H9 (cell line): ENCODE results near the gene COPG1. TPM values are rescaled to one million over a fixed set of nuclear protein-coding genes. Genes with fewer than 3 reads are reported as not detected.
A peak's percentile ranks its signal among the peaks of the same experiment; 100 is the strongest.

ENCODE experiments used
- DNase-seq: peaks from one replicate; pipeline ENCODE4 v3.0.0-alpha.2; 2017
- H2AFZ ChIP-seq: one replicate; pipeline ENCODE4 v1.6.1; 2013; ENCODE audit warnings: mild to moderate bottlenecking, low read length, control low read depth, moderate library complexity
- H2AK5ac ChIP-seq: 2 replicates; pipeline ENCODE4 v1.6.1; 2013; ENCODE audit warnings: low read length, control low read depth, mixed read lengths; ENCODE audit not compliant: insufficient read length
- H2BK120ac ChIP-seq: one replicate; pipeline ENCODE4 v1.6.1; 2013; ENCODE audit warnings: low read depth, mild to moderate bottlenecking, low read length, control low read depth, inconsistent platforms; ENCODE audit not compliant: poor library complexity, severe bottlenecking
- H2BK12ac ChIP-seq: 2 replicates; pipeline ENCODE4 v1.6.1; 2013; ENCODE audit warnings: low read length, control low read depth, mixed read lengths, low read depth; ENCODE audit not compliant: insufficient read length
- H2BK15ac ChIP-seq: 2 replicates; pipeline ENCODE4 v1.6.1; 2013; ENCODE audit warnings: low read depth, low read length, control low read depth
- H2BK20ac ChIP-seq: one replicate; pipeline ENCODE4 v1.6.1; 2013; ENCODE audit warnings: low read depth, mild to moderate bottlenecking, low read length, control low read depth, inconsistent platforms; ENCODE audit not compliant: poor library complexity, severe bottlenecking
- H2BK5ac ChIP-seq: 2 replicates; pipeline ENCODE4 v1.6.1; 2013; ENCODE audit warnings: low read length, control low read depth, mixed read lengths; ENCODE audit not compliant: insufficient read length
- H3K14ac ChIP-seq: 2 replicates; pipeline ENCODE4 v1.6.1; 2013; ENCODE audit warnings: low read length, control low read depth; ENCODE audit not compliant: insufficient read depth
- H3K18ac ChIP-seq: 2 replicates; pipeline ENCODE4 v1.6.1; 2013; ENCODE audit warnings: low read depth, mild to moderate bottlenecking, mixed read lengths, low read length, control low read depth; ENCODE audit not compliant: insufficient read length
- H3K23ac ChIP-seq: 2 replicates; pipeline ENCODE4 v1.6.1; 2013; ENCODE audit warnings: low read length, control low read depth, mixed read lengths, low read depth; ENCODE audit not compliant: insufficient read length
- H3K23me2 ChIP-seq: 2 replicates; pipeline ENCODE4 v1.6.1; 2013; ENCODE audit warnings: low read depth, mild to moderate bottlenecking, mixed read lengths, low read length, control low read depth; ENCODE audit not compliant: insufficient read length, poor library complexity, severe bottlenecking
- H3K27ac ChIP-seq: 2 replicates; pipeline ENCODE4 v1.5.1; 2013; ENCODE audit warnings: low read length, control low read depth, mixed read lengths, low read depth; ENCODE audit not compliant: insufficient read length
- H3K27me3 ChIP-seq: 2 replicates; pipeline ENCODE4 v1.6.1; 2013; ENCODE audit warnings: low read length, control low read depth, inconsistent platforms; ENCODE audit not compliant: insufficient read depth
- H3K4ac ChIP-seq: 2 replicates; pipeline ENCODE4 v1.6.1; 2013; ENCODE audit warnings: low read depth, mild to moderate bottlenecking, control low read depth, inconsistent platforms, low read length, moderate library complexity
- H3K4me1 ChIP-seq: 2 replicates; pipeline ENCODE4 v1.6.1; 2013; ENCODE audit warnings: low read length, control low read depth, inconsistent platforms; ENCODE audit not compliant: insufficient read depth
- H3K4me2 ChIP-seq: 2 replicates; pipeline ENCODE4 v1.6.1; 2013; ENCODE audit warnings: low read length, control low read depth, mixed read lengths; ENCODE audit not compliant: insufficient read length, insufficient read depth
- H3K56ac ChIP-seq: 2 replicates; pipeline ENCODE4 v1.6.1; 2013; ENCODE audit warnings: low read depth, mild to moderate bottlenecking, mixed read lengths, low read length, control low read depth; ENCODE audit not compliant: insufficient read length
- H3K79me1 ChIP-seq: 2 replicates; pipeline ENCODE4 v1.6.1; 2013; ENCODE audit warnings: low read depth, mild to moderate bottlenecking, moderate library complexity, low read length, control low read depth, inconsistent platforms; ENCODE audit not compliant: insufficient read depth, poor library complexity, severe bottlenecking
- H3K79me2 ChIP-seq: 2 replicates; pipeline ENCODE4 v1.6.1; 2013; ENCODE audit warnings: low read length, control low read depth, inconsistent platforms; ENCODE audit not compliant: insufficient read depth
- H3K9ac ChIP-seq: 2 replicates; pipeline ENCODE4 v1.6.1; 2013; ENCODE audit warnings: low read length, control low read depth, mixed read lengths; ENCODE audit not compliant: insufficient read length; ENCODE audit errors: extremely low read depth
- H3K9me3 ChIP-seq: one replicate; pipeline ENCODE4 v1.6.1; 2013; ENCODE audit warnings: low read depth, low read length, inconsistent platforms; ENCODE audit not compliant: control insufficient read depth
- H3T11ph ChIP-seq: one replicate; pipeline ENCODE4 v1.6.1; 2013; ENCODE audit warnings: mild to moderate bottlenecking, low read length, control low read depth, inconsistent platforms
- H4K20me1 ChIP-seq: one replicate; pipeline ENCODE4 v1.6.1; 2013; ENCODE audit not compliant: control insufficient read depth, insufficient read length, insufficient read depth
- H4K5ac ChIP-seq: 2 replicates; pipeline ENCODE4 v1.6.1; 2013; ENCODE audit warnings: low read depth, mild to moderate bottlenecking, mixed read lengths, low read length, control low read depth; ENCODE audit not compliant: insufficient read length
- H4K8ac ChIP-seq: replicated peaks from 2 replicates; pipeline ENCODE4 v1.6.1; 2013; ENCODE audit warnings: low read length, control low read depth, mixed read lengths, low read depth; ENCODE audit not compliant: insufficient read length
- H4K91ac ChIP-seq: 2 replicates; pipeline ENCODE4 v1.6.1; 2013; ENCODE audit warnings: low read depth, mild to moderate bottlenecking, moderate library complexity, mixed read lengths, low read length, control low read depth; ENCODE audit not compliant: insufficient read length
- H3K27ac Mint-ChIP-seq, 3 experiments: 2 replicates in 2 of 3; 3 replicates in 1 of 3; pipeline ENCODE4 v1.8.0; 2020 to 2021; ENCODE audit warnings: mixed read lengths in 3 of 3, mild to moderate bottlenecking in 1 of 3, moderate library complexity in 1 of 3
- H3K27me3 Mint-ChIP-seq: 2 replicates; pipeline ENCODE4 v1.8.0; 2021; ENCODE audit warnings: low read depth, mild to moderate bottlenecking, moderate library complexity, mixed read lengths
- H3K36me3 Mint-ChIP-seq, 3 experiments: 2 replicates in 2 of 3; 3 replicates in 1 of 3; pipeline ENCODE4 v1.8.0; 2020 to 2021; ENCODE audit warnings: low read depth in 3 of 3, mixed read lengths in 3 of 3; ENCODE audit not compliant: insufficient read depth in 1 of 3
- H3K4me1 Mint-ChIP-seq, 2 experiments: 2 replicates each; pipeline ENCODE4 v1.8.0; 2020; ENCODE audit warnings: mixed read lengths in 2 of 2
- H3K4me3 Mint-ChIP-seq, 2 experiments: 2 replicates in 1 of 2; 3 replicates in 1 of 2; pipeline ENCODE4 v1.8.0; 2020 to 2021; ENCODE audit warnings: mild to moderate bottlenecking in 2 of 2, mixed read lengths in 2 of 2, moderate library complexity in 1 of 2
- H3K9me3 Mint-ChIP-seq, 2 experiments: 2 replicates in 1 of 2; 3 replicates in 1 of 2; pipeline ENCODE4 v1.8.0; 2020; ENCODE audit warnings: mild to moderate bottlenecking in 2 of 2, mixed read lengths in 2 of 2, moderate library complexity in 1 of 2
- WGBS: extraction: QIAGEN DNeasy Blood & Tissue Kit; methylation state at CpG from one replicate; pipeline ENCODE4 v1.1.7; 2013; ENCODE audit warnings: missing lambda C conversion rate, low lambda C conversion rate, mixed read lengths; ENCODE audit not compliant: insufficient read length; ENCODE audit errors: extremely low coverage; 5-methylcytosine and 5-hydroxymethylcytosine counted together
- total RNA-seq: library from RNA; stranded (reverse); gene quantifications from 2 replicates; pipeline ENCODE4 v1.2.1, GENCODE V29; 2021
- TF ChIP-seq, protein P1 (sequence below): fragments of 200-600 bp; sonication (generic); conservative IDR thresholded peaks from 3 replicates; pipeline ENCODE4 v1.8.0; 2021; ENCODE audit warnings: antibody characterized with exemption, mild to moderate bottlenecking

Gene COPG1
- total RNA-seq, 1 experiment from 2014 or later, result 147 TPM

DNA sequence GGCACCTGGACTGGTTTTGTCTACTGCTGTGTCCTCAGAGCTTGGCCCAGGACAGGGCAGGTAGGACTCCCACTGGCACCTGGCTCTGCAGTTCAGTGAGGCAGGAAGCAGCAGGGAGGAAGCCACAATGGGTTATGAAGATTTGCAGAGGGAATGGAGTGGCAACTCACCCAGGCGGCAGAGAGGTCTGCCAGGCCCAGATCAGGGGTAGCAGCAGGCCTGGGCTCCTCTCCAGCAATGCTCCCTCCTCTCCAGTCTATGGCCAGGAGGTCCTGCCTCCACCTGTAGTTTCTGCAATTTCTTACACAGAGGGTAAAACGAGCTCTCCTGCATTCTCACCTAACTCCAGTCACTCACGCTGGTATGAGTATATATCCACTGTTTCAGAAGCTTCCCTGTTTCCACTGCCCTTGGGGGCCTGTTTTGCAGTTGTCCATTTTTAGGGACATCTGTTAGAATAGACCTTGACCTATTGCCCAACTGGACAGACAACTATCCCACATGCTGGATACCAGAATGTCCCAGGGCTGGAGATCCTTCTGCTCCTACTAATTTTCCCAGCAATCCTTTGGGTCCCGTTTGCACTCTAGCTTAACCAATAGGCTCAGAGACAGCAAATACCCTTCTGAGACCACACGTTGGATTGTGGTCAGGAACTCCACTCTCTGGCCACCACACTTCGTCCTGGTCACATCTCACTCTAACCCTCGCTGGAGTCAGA lies 64.4 kb downstream of the COPG1 start:
- Histone ChIP-seq H3K27ac (no peak overlapping the region), H3K4me1 (no peaks in the 10 kb centered on the region), H3K4ac (no peak overlapping the region), H3K9ac (no peak overlapping the region), H4K20me1 (no peaks in the 10 kb centered on the region), H3T11ph (no peak overlapping the region), H3K9me3 (no peaks in the 10 kb centered on the region), H2BK12ac (no peak overlapping the region), H2BK5ac (no peak overlapping the region), H2AFZ (no peak overlapping the region), H3K56ac (no peak overlapping the region), H2BK120ac (no peak overlapping the region), H2AK5ac (no peak overlapping the region), H4K8ac (no peak overlapping the region), H3K23ac (no peak overlapping the region), H3K4me2 (peak overlapping the region; percentile 74), H3K18ac (no peak overlapping the region), H3K79me2 (no peaks in the 10 kb centered on the region), H2BK15ac (no peak overlapping the region), H3K23me2 (peaks cover 4% of the 10 kb centered on the region), H4K5ac (no peak overlapping the region), H3K14ac (no peak overlapping the region), H3K79me1 (no peaks in the 10 kb centered on the region), H4K91ac (no peak overlapping the region), H2BK20ac (no peak overlapping the region), H3K27me3 (no peaks in the 10 kb centered on the region)
- WGBS, result no CpG with 5 or more reads among the region's 7 CpGs
- H3K9me3 Mint-ChIP-seq, result no peaks in the 10 kb centered on the region; a peak in 2 of 5 replicates
- peaks cover 3% of the 10 kb centered on the region; the same call in 1 of the 2 replicates for H3K27me3 Mint-ChIP-seq
- DNase-seq, result no peak
- H3K36me3 Mint-ChIP-seq, result peaks cover 3 to 8% (median 3%) of the 10 kb centered on the region in 3 experiments; a peak in 5 of 7 replicates
- H3K27ac Mint-ChIP-seq, result peak overlapping the region in 1 of 3 experiments; percentile 78; a peak in 4 of 7 replicates
- peak overlapping the region; percentile 83 to 90 for H3K4me3 Mint-ChIP-seq
- TF ChIP-seq, protein P1, sequence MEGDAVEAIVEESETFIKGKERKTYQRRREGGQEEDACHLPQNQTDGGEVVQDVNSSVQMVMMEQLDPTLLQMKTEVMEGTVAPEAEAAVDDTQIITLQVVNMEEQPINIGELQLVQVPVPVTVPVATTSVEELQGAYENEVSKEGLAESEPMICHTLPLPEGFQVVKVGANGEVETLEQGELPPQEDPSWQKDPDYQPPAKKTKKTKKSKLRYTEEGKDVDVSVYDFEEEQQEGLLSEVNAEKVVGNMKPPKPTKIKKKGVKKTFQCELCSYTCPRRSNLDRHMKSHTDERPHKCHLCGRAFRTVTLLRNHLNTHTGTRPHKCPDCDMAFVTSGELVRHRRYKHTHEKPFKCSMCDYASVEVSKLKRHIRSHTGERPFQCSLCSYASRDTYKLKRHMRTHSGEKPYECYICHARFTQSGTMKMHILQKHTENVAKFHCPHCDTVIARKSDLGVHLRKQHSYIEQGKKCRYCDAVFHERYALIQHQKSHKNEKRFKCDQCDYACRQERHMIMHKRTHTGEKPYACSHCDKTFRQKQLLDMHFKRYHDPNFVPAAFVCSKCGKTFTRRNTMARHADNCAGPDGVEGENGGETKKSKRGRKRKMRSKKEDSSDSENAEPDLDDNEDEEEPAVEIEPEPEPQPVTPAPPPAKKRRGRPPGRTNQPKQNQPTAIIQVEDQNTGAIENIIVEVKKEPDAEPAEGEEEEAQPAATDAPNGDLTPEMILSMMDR, result no peak
- peaks cover 11 to 20% of the 10 kb centered on the region in 2 experiments for H3K4me1 Mint-ChIP-seq
